KMS-11 (cell line): ENCODE results near the gene TCF12.

Experiments used
- H2AFZ ChIP-seq: fragments of 200-600 bp; sonication (generic); 2 replicates; pipeline ENCODE4 v1.6.1; 2016; ENCODE audit warnings: antibody characterized with exemption, mixed run types, low read depth
- H3K27ac ChIP-seq: fragments of 200-600 bp; sonication (generic); 2 replicates; pipeline ENCODE4 v1.6.1; 2016; ENCODE audit warnings: mild to moderate bottlenecking, mixed run types
- H3K27me3 ChIP-seq: fragments of 200-600 bp; sonication (generic); 2 replicates; pipeline ENCODE4 v1.6.1; 2017; ENCODE audit warnings: mild to moderate bottlenecking, low read depth, mixed run types, moderate library complexity; ENCODE audit not compliant: insufficient read depth
- H3K36me3 ChIP-seq: fragments of 200-600 bp; sonication (generic); 2 replicates; pipeline ENCODE4 v1.6.1; 2017; ENCODE audit warnings: mild to moderate bottlenecking, mixed run types; ENCODE audit not compliant: insufficient read depth
- H3K4me1 ChIP-seq: fragments of 200-600 bp; sonication (generic); 2 replicates; pipeline ENCODE4 v1.6.1; 2016; ENCODE audit warnings: mild to moderate bottlenecking, low read depth, mixed run types; ENCODE audit not compliant: poor library complexity, severe bottlenecking
- H3K4me2 ChIP-seq: fragments of 200-600 bp; sonication (generic); 2 replicates; pipeline ENCODE4 v1.7.0; 2016; ENCODE audit warnings: mild to moderate bottlenecking, mixed run types
- H3K4me3 ChIP-seq: fragments of 200-600 bp; sonication (generic); IDR thresholded peaks from 2 replicates; pipeline ENCODE4 v1.6.1; 2017; ENCODE audit warnings: low read depth, low read length, mixed read lengths; ENCODE audit not compliant: insufficient read depth
- H3K79me2 ChIP-seq: fragments of 200-600 bp; sonication (generic); 2 replicates; pipeline ENCODE4 v1.6.1; 2016; ENCODE audit warnings: low read depth, mixed run types; ENCODE audit not compliant: insufficient read depth
- H3K9ac ChIP-seq: fragments of 200-600 bp; sonication (generic); 2 replicates; pipeline ENCODE4 v1.6.1; 2016; ENCODE audit warnings: mild to moderate bottlenecking, mixed run types
- H4K20me1 ChIP-seq: fragments of 200-600 bp; sonication (generic); 2 replicates; pipeline ENCODE4 v1.6.1; 2016; ENCODE audit warnings: mild to moderate bottlenecking, mixed run types; ENCODE audit not compliant: insufficient read depth
- CTCF ChIP-seq: fragments of 200-600 bp; sonication (generic); conservative IDR thresholded peaks from 2 replicates; pipeline ENCODE4 v1.6.1; 2017; ENCODE audit warnings: low read depth, mild to moderate bottlenecking, antibody characterized with exemption, low read length, moderate library complexity, mixed read lengths

Gene TCF12

GRCh38 chr15:57216288-57216687 is 297.8 kb downstream of the TCF12 start:
- Histone ChIP-seq H3K4me1 (no peaks in the 10 kb centered on the region), H3K27ac (no peak overlapping the region), H3K4me3 (no peak overlapping the region)

GRCh38 chr15:57217778-57218598 is 299.5 kb downstream of the TCF12 start:
- H3K36me3 ChIP-seq = no peaks in the 10 kb centered on the region
- H3K27me3 ChIP-seq = no peaks in the 10 kb centered on the region
- H3K4me2 ChIP-seq = no peak overlapping the region
- no peak for TF ChIP-seq CTCF
- no peaks in the 10 kb centered on the region for H3K79me2 ChIP-seq
- H4K20me1 ChIP-seq = no peaks in the 10 kb centered on the region
- H3K9ac ChIP-seq = no peak overlapping the region
- H3K4me3 ChIP-seq = no peak overlapping the region
- no peak overlapping the region for H3K27ac ChIP-seq
- H3K4me1 ChIP-seq = no peaks in the 10 kb centered on the region
- H2AFZ ChIP-seq = no peak overlapping the region

More at GRCh38 chr15:57216288-57216687, 297.8 kb downstream of the TCF12 start:
- no peak overlapping the region for H3K4me2 ChIP-seq
- no peaks in the 10 kb centered on the region for H3K36me3 ChIP-seq
- no peak for TF ChIP-seq CTCF
- H3K27me3 ChIP-seq = no peaks in the 10 kb centered on the region
- no peaks in the 10 kb centered on the region for H3K79me2 ChIP-seq
- H4K20me1 ChIP-seq = no peaks in the 10 kb centered on the region
- no peak overlapping the region for H2AFZ ChIP-seq
- no peak overlapping the region for H3K9ac ChIP-seq

- no peaks in the 10 kb centered on the region for H4K20me1 ChIP-seq
- H3K79me2 ChIP-seq = no peaks in the 10 kb centered on the region
- no peak overlapping the region for H3K27ac ChIP-seq
- no peak overlapping the region for H2AFZ ChIP-seq
- TF ChIP-seq CTCF = no peak
- no peak overlapping the region for H3K4me3 ChIP-seq
- no peak overlapping the region for H3K4me2 ChIP-seq
- H3K9ac ChIP-seq = no peak overlapping the region
- no peaks in the 10 kb centered on the region for H3K4me1 ChIP-seq
- no peaks in the 10 kb centered on the region for H3K36me3 ChIP-seq
- H3K27me3 ChIP-seq = no peaks in the 10 kb centered on the region
These were observed 300.6 kb downstream of the TCF12 start for GRCh38 chr15:57218826-57219576.

GRCh38 chr15:57220205-57220604 is 301.8 kb downstream of the TCF12 start:
- Histone ChIP-seq H3K27ac (no peak overlapping the region), H4K20me1 (no peaks in the 10 kb centered on the region), H3K27me3 (no peaks in the 10 kb centered on the region), H3K9ac (no peak overlapping the region), H3K4me2 (no peak overlapping the region), H3K79me2 (no peaks in the 10 kb centered on the region), H3K4me1 (peaks cover 7% of the 10 kb centered on the region), H3K4me3 (no peak overlapping the region), H2AFZ (no peak overlapping the region), H3K36me3 (no peaks in the 10 kb centered on the region)
- TF ChIP-seq CTCF = no peak
